ENCODE data around the gene VANGL1.

DNA sequence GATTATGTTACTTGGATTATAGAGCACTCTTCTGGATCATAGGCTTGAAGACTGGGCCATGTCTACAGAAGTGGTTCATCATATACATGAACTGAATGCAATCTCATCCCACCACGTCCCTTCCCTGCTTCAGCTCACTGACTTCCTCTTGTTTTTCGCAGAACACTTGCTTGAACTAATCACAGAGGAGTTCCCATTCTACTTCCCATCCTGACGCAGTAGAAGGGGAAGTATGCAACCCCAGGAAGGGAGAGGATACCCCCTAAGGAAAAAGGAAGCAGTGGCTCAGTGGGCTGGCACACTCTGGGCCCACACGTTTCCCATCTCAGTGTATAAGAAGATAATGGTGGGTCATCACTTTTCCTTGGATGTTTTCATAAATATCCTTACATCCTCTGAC is 90.5 kb downstream of the VANGL1 start:
- TF ChIP-seq, protein P1, sequence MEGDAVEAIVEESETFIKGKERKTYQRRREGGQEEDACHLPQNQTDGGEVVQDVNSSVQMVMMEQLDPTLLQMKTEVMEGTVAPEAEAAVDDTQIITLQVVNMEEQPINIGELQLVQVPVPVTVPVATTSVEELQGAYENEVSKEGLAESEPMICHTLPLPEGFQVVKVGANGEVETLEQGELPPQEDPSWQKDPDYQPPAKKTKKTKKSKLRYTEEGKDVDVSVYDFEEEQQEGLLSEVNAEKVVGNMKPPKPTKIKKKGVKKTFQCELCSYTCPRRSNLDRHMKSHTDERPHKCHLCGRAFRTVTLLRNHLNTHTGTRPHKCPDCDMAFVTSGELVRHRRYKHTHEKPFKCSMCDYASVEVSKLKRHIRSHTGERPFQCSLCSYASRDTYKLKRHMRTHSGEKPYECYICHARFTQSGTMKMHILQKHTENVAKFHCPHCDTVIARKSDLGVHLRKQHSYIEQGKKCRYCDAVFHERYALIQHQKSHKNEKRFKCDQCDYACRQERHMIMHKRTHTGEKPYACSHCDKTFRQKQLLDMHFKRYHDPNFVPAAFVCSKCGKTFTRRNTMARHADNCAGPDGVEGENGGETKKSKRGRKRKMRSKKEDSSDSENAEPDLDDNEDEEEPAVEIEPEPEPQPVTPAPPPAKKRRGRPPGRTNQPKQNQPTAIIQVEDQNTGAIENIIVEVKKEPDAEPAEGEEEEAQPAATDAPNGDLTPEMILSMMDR (IDR thresholded peaks at IDR 0.05; ENCODE audit: low read length), result no peak
- TF ChIP-seq EZH2phosphoT487 (IDR thresholded peaks at IDR 0.05; ENCODE audit: low read length), result no peak
